Loucy (cell line): ENCODE measurements around the gene RHOF.
A peak's percentile ranks its signal among the peaks of the same experiment; 100 is the strongest.

Source experiments
- H2AFZ ChIP-seq: fragments of 200-600 bp; sonication (generic); 2 replicates; pipeline ENCODE4 v1.6.0; 2016; ENCODE audit warnings: antibody characterized with exemption, mild to moderate bottlenecking, low read length, moderate library complexity
- H3F3A ChIP-seq: fragments of 200-600 bp; 2 replicates; pipeline ENCODE4 v1.6.0; 2016; ENCODE audit warnings: antibody characterized with exemption, low read depth, mild to moderate bottlenecking
- H3K27me3 ChIP-seq: fragments of 200-600 bp; sonication (generic); 2 replicates; pipeline ENCODE4 v1.6.1; 2014; ENCODE audit warnings: low read length, mild to moderate bottlenecking; ENCODE audit not compliant: insufficient read depth, poor library complexity, severe bottlenecking
- H3K36me3 ChIP-seq: fragments of 200-600 bp; sonication (generic); 2 replicates; pipeline ENCODE4 v1.6.1; 2016; ENCODE audit warnings: low read length; ENCODE audit not compliant: insufficient read depth
- H3K4me1 ChIP-seq: fragments of 200-600 bp; sonication (generic); 2 replicates; pipeline ENCODE4 v1.5.1; 2014; ENCODE audit warnings: low read length, mild to moderate bottlenecking; ENCODE audit not compliant: insufficient read depth, poor library complexity, severe bottlenecking
- H3K4me2 ChIP-seq: fragments of 200-600 bp; sonication (generic); 2 replicates; pipeline ENCODE4 v1.6.0; 2014; ENCODE audit warnings: antibody characterized with exemption, low read length, low read depth, mild to moderate bottlenecking; ENCODE audit not compliant: poor library complexity, severe bottlenecking
- H3K4me3 ChIP-seq: fragments of 200-600 bp; sonication (generic); 2 replicates; pipeline ENCODE4 v1.5.1; 2014; ENCODE audit warnings: low read length, mild to moderate bottlenecking, mixed read lengths; ENCODE audit not compliant: poor library complexity, severe bottlenecking
- H3K79me2 ChIP-seq: fragments of 200-600 bp; sonication (generic); 2 replicates; pipeline ENCODE4 v1.6.1; 2014; ENCODE audit warnings: low read length; ENCODE audit not compliant: insufficient read depth
- H3K9ac ChIP-seq: fragments of 200-600 bp; sonication (generic); 2 replicates; pipeline ENCODE4 v1.6.0; 2014; ENCODE audit warnings: mild to moderate bottlenecking, low read depth, low read length, moderate library complexity; ENCODE audit not compliant: poor library complexity, severe bottlenecking
- H3K9me2 ChIP-seq: fragments of 200-600 bp; sonication (generic); replicated peaks from 2 replicates; pipeline ENCODE4 v1.6.1; 2016; ENCODE audit warnings: low read depth, low read length, mixed read lengths
- H3K9me3 ChIP-seq: fragments of 200-600 bp; sonication (generic); 2 replicates; pipeline ENCODE4 v1.6.1; 2014; ENCODE audit warnings: mild to moderate bottlenecking, antibody characterized with exemption, low read length, low read depth; ENCODE audit not compliant: insufficient read depth
- H4K20me1 ChIP-seq: fragments of 200-600 bp; sonication (generic); 2 replicates; pipeline ENCODE4 v1.6.0; 2014; ENCODE audit warnings: antibody characterized with exemption, low read length, mild to moderate bottlenecking; ENCODE audit not compliant: insufficient read depth, poor library complexity, severe bottlenecking
- EZH2phosphoT487 ChIP-seq: fragments of 200-600 bp; IDR thresholded peaks from 2 replicates; pipeline ENCODE4 v1.6.1; 2018; ENCODE audit warnings: antibody characterized with exemption, mild to moderate bottlenecking, moderate library complexity, borderline replicate concordance
- TF ChIP-seq, protein P1 (sequence below): fragments of 200-600 bp; sonication (generic); conservative IDR thresholded peaks from 2 replicates; pipeline ENCODE4 v1.5.1; 2014; ENCODE audit warnings: mild to moderate bottlenecking, antibody characterized with exemption, low read length

Gene RHOF

GRCh38 chr12:121773011-121773777, 20.3 kb downstream of the RHOF start:
- Histone ChIP-seq H4K20me1 (no peaks in the 10 kb centered on the region), H3K27me3 (no peaks in the 10 kb centered on the region), H3K9me3 (no peaks in the 10 kb centered on the region), H3K4me1 (peaks cover 13% of the 10 kb centered on the region), H3F3A (no peaks in the 10 kb centered on the region), H2AFZ (peak overlapping the region; percentile 18; the same call in 1 of the 2 replicates), H3K9me2 (no peaks in the 10 kb centered on the region), H3K9ac (peak overlapping the region; percentile 21), H3K79me2 (no peaks in the 10 kb centered on the region), H3K4me3 (no peak overlapping the region), H3K36me3 (peaks cover 8% of the 10 kb centered on the region; the same call in 1 of the 2 replicates), H3K4me2 (no peak overlapping the region)
- TF ChIP-seq, protein P1, sequence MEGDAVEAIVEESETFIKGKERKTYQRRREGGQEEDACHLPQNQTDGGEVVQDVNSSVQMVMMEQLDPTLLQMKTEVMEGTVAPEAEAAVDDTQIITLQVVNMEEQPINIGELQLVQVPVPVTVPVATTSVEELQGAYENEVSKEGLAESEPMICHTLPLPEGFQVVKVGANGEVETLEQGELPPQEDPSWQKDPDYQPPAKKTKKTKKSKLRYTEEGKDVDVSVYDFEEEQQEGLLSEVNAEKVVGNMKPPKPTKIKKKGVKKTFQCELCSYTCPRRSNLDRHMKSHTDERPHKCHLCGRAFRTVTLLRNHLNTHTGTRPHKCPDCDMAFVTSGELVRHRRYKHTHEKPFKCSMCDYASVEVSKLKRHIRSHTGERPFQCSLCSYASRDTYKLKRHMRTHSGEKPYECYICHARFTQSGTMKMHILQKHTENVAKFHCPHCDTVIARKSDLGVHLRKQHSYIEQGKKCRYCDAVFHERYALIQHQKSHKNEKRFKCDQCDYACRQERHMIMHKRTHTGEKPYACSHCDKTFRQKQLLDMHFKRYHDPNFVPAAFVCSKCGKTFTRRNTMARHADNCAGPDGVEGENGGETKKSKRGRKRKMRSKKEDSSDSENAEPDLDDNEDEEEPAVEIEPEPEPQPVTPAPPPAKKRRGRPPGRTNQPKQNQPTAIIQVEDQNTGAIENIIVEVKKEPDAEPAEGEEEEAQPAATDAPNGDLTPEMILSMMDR = peak; percentile 97
- TF ChIP-seq EZH2phosphoT487 = no peak

- Histone ChIP-seq H3F3A (no peaks in the 10 kb centered on the region), H3K27me3 (no peaks in the 10 kb centered on the region), H3K9ac (no peak overlapping the region), H3K4me2 (no peak overlapping the region), H3K9me3 (no peaks in the 10 kb centered on the region), H4K20me1 (no peaks in the 10 kb centered on the region), H3K9me2 (no peaks in the 10 kb centered on the region), H3K79me2 (no peaks in the 10 kb centered on the region), H2AFZ (no peak overlapping the region), H3K4me1 (peaks cover 13% of the 10 kb centered on the region), H3K36me3 (no peaks in the 10 kb centered on the region), H3K4me3 (no peak overlapping the region)
- no peak for TF ChIP-seq EZH2phosphoT487
- TF ChIP-seq, protein P1 = no peak
Measured at GRCh38 chr12:121770813-121771625, 22.5 kb downstream of the RHOF start.

- TF ChIP-seq, protein P1 = no peak
- no peak for TF ChIP-seq EZH2phosphoT487
- Histone ChIP-seq H3K27me3 (no peaks in the 10 kb centered on the region), H4K20me1 (no peaks in the 10 kb centered on the region), H2AFZ (no peak overlapping the region), H3K9me3 (no peaks in the 10 kb centered on the region), H3K9ac (no peak overlapping the region), H3F3A (no peaks in the 10 kb centered on the region), H3K4me1 (peaks cover 13% of the 10 kb centered on the region), H3K79me2 (no peaks in the 10 kb centered on the region), H3K4me3 (no peak overlapping the region), H3K4me2 (no peak overlapping the region), H3K9me2 (no peaks in the 10 kb centered on the region), H3K36me3 (no peaks in the 10 kb centered on the region)
Measured at GRCh38 chr12:121770388-121770787, 23.1 kb downstream of the RHOF start.
